ENCODE measurements around the gene NBR1.

DNA sequence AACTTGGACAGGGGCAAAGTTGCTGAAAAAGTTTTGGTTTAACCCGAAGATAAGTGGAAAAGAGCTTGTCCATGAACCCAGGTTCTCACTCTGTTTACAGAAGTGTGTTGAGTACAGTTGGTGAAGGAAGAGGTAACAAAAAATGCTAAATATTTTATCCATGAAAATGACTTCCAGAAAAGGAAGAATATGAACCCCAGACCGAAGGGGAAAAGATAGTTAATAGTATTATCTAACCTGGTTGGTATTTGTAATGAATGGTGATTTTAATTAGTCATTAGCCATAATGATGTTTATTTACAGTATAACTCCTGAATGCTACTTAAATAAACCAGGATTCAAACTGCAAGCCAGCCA, 40.1 kb downstream of the NBR1 start:
- TF ChIP-seq CTCF (IDR thresholded peaks at IDR 0.05) (no peak), POLR2A (IDR thresholded peaks at IDR 0.05) (no peak)

Data from esophagus squamous epithelium (tissue), 4 donors.